ENCODE measurements around the gene PAOX. TPM values are rescaled to one million over a fixed set of nuclear protein-coding genes. Genes with fewer than 3 reads are reported as not detected.
A peak's percentile ranks its signal among the peaks of the same experiment; 100 is the strongest.

PAOX gene
- total RNA-seq, 1 donor from 2014 or later = 6.3 TPM

GRCh38 chr10:133335246-133336117, 43.6 kb upstream of the PAOX start:
- peak; percentile 86 for DNase-seq (ENCODE audit: low spot score)
- Mint-ChIP-seq H3K36me3 (ENCODE audit: low read depth) (no peaks in the 10 kb centered on the region), H3K27ac (ENCODE audit: unreplicated experiment) (no peak overlapping the region), H3K27me3 (ENCODE audit: low read depth) (peaks cover 22% of the 10 kb centered on the region), H3K4me1 (ENCODE audit: low read depth) (peaks cover 3% of the 10 kb centered on the region), H3K4me3 (ENCODE audit: unreplicated experiment) (peak overlapping the region; percentile 70), H3K9me3 (ENCODE audit: low read depth) (no peaks in the 10 kb centered on the region)
- TF ChIP-seq CTCF (IDR thresholded peaks at IDR 0.05) = no peak

GRCh38 chr10:133336118-133336576, 42.9 kb upstream of the PAOX start:
- H3K4me1 Mint-ChIP-seq (ENCODE audit: low read depth) = peaks cover 3% of the 10 kb centered on the region
- no peak overlapping the region for H3K4me3 Mint-ChIP-seq (ENCODE audit: unreplicated experiment)
- peaks cover 22% of the 10 kb centered on the region for H3K27me3 Mint-ChIP-seq (ENCODE audit: low read depth)
- H3K36me3 Mint-ChIP-seq (ENCODE audit: low read depth) = no peaks in the 10 kb centered on the region
- no peak overlapping the region for H3K27ac Mint-ChIP-seq (ENCODE audit: unreplicated experiment)
- H3K9me3 Mint-ChIP-seq (ENCODE audit: low read depth) = no peaks in the 10 kb centered on the region
- TF ChIP-seq CTCF (IDR thresholded peaks at IDR 0.05) = no peak
- DNase-seq (ENCODE audit: low spot score) = peak; percentile 86

- Mint-ChIP-seq H3K9me3 (ENCODE audit: low read depth) (peaks cover 3% of the 10 kb centered on the region), H3K27ac (ENCODE audit: unreplicated experiment) (no peak within 1 kb of the TSS), H3K27me3 (ENCODE audit: low read depth) (peaks cover 26% of the 10 kb centered on the region), H3K36me3 (ENCODE audit: low read depth) (no peaks in the 10 kb centered on the region), H3K4me1 (ENCODE audit: low read depth) (peaks cover 3% of the 10 kb centered on the region), H3K4me3 (ENCODE audit: unreplicated experiment) (peak within 1 kb of the TSS; percentile 70)
- DNase-seq (ENCODE audit: low spot score) = no peak
- TF ChIP-seq CTCF (IDR thresholded peaks at IDR 0.05) = no peak
These were observed 42.3 kb upstream of the PAOX start, which contains the start of gene CALY for GRCh38 chr10:133336577-133337369. TSS of gene CALY (minus strand) at chr10:133336896. CDS start at chr10:133328989, 7,907 bp downstream.

- Mint-ChIP-seq H3K4me1 (ENCODE audit: low read depth) (peaks cover 3% of the 10 kb centered on the region), H3K4me3 (ENCODE audit: unreplicated experiment) (no peak overlapping the region), H3K36me3 (ENCODE audit: low read depth) (no peaks in the 10 kb centered on the region), H3K9me3 (ENCODE audit: low read depth) (peaks cover 5% of the 10 kb centered on the region), H3K27ac (ENCODE audit: unreplicated experiment) (no peak overlapping the region), H3K27me3 (ENCODE audit: low read depth) (peaks cover 23% of the 10 kb centered on the region)
- no peak for TF ChIP-seq CTCF (IDR thresholded peaks at IDR 0.05)
- DNase-seq (ENCODE audit: low spot score) = no peak
These were observed 41.7 kb upstream of the PAOX start for GRCh38 chr10:133337370-133337725.

All from chondrocyte (in vitro differentiated cells).